Sigmoid colon (tissue), 4 donors: ENCODE results near the gene GRID1.

Source experiments
- CTCF ChIP-seq, 4 experiments: fragments of 450-650 bp in 3 of 4; fragments of 200-600 bp in 1 of 4; IDR thresholded peaks; one replicate each; pipeline ENCODE4 v1.5.1; 2016 to 2019; ENCODE audit warnings: antibody characterized with exemption in 4 of 4, mild to moderate bottlenecking in 3 of 4, moderate library complexity in 2 of 4
- EP300 ChIP-seq, 4 donors: sonication (generic); formaldehyde crosslinking; IDR thresholded peaks; one replicate each; pipeline ENCODE4 v1.6.1; 2017; ENCODE audit warnings: antibody characterized with exemption in 4 of 4
- POLR2A ChIP-seq, 2 donors: fragments of 450-650 bp; IDR thresholded peaks; one replicate each; pipeline ENCODE4 v1.6.1; 2016; ENCODE audit warnings: antibody characterized with exemption in 2 of 2, mild to moderate bottlenecking in 2 of 2, moderate library complexity in 2 of 2

- TF ChIP-seq POLR2A (IDR thresholded peaks at IDR 0.05) (no peak), CTCF (IDR thresholded peaks at IDR 0.05) (peak in 1 of 4 experiments; percentile 29), EP300 (IDR thresholded peaks at IDR 0.05) (no peak)
Observed at GRCh38 chr10:85791818-85792532, 574.6 kb downstream of the GRID1 start.
